Naive thymus-derived CD8-positive, alpha-beta T cell (primary cell): ENCODE data around the gene AFP. TPM values are rescaled to one million over a fixed set of nuclear protein-coding genes. Genes with fewer than 3 reads are reported as not detected.
"Not testable (repeated sequence)": the region's sequence is repeated elsewhere in the genome, so short reads cannot be mapped to it uniquely, and the experiment has no call there.

Experiments
- ATAC-seq, 2 donors: fragments of 150-1000 bp; cut with Tn5 transposase in 1 of 2; sonication (Bioruptor Pico), chemical (Tn5 transposase) in 1 of 2; 1 replicate in 1 of 2; 2 replicates in 1 of 2; pipeline ENCODE4 v1.10.0; 2021; ENCODE audit warnings: mild to moderate bottlenecking in 2 of 2, moderate library complexity in 2 of 2
- POLR2A ChIA-PET: fragments of 350-600 bp; sonication (Branson Sonifier 250); formaldehyde crosslinking; loops from one replicate; lab custom pipeline; 2021; ENCODE audit warnings: antibody characterized with exemption; lab: Charles Lee
- DNase-seq, 10 donors: peaks; one replicate each; pipeline versions ENCODE4 v3.0.0 to v3.0.0-alpha.2; 2020 to 2022
- H3K27ac Mint-ChIP-seq, 10 donors: one replicate each; pipeline ENCODE4 v1.8.0; 2020 to 2022; ENCODE audit warnings: mild to moderate bottlenecking in 10 of 10, mixed read lengths in 10 of 10, moderate library complexity in 4 of 10, inconsistent platforms in 1 of 10
- H3K27me3 Mint-ChIP-seq, 5 donors: one replicate each; pipeline ENCODE4 v1.8.0; 2021 to 2022; ENCODE audit warnings: mixed read lengths in 5 of 5
- H3K36me3 Mint-ChIP-seq, 3 donors: one replicate each; pipeline ENCODE4 v1.8.0; 2020 to 2022; ENCODE audit warnings: mixed read lengths in 3 of 3, mild to moderate bottlenecking in 2 of 3, inconsistent platforms in 1 of 3
- H3K4me1 Mint-ChIP-seq, 4 donors: one replicate each; pipeline ENCODE4 v1.8.0; 2021 to 2022; ENCODE audit warnings: mixed read lengths in 4 of 4
- H3K4me3 Mint-ChIP-seq, 10 donors: one replicate each; pipeline ENCODE4 v1.8.0; 2020 to 2022; ENCODE audit warnings: mild to moderate bottlenecking in 10 of 10, mixed read lengths in 10 of 10, moderate library complexity in 6 of 10, inconsistent platforms in 1 of 10
- H3K9me3 Mint-ChIP-seq, 9 donors: one replicate each; pipeline ENCODE4 v1.8.0; 2020 to 2022; ENCODE audit warnings: mixed read lengths in 9 of 9, mild to moderate bottlenecking in 3 of 9, inconsistent platforms in 1 of 9, moderate library complexity in 1 of 9
- polyA plus RNA-seq, 3 donors: library from polyadenylated mRNA; unstranded; fragments of 300-500 nt; fragmentation: Illumina TruSeq; gene quantifications; one replicate each; pipeline ENCODE4 v1.2.3, GENCODE V29; 2021
- total RNA-seq, 8 experiments: library from RNA in 2 of 8; stranded (reverse) in 2 of 8; gene quantifications; one replicate each; pipeline ENCODE4 v1.2.3 and lab custom pipeline; 2021 to 2026

Gene AFP
- not detected for total RNA-seq
- polyA plus RNA-seq: not detected
- total RNA-seq (lab: John Stamatoyannopoulos, UW): 0 reads per million in 6 experiments

DNA sequence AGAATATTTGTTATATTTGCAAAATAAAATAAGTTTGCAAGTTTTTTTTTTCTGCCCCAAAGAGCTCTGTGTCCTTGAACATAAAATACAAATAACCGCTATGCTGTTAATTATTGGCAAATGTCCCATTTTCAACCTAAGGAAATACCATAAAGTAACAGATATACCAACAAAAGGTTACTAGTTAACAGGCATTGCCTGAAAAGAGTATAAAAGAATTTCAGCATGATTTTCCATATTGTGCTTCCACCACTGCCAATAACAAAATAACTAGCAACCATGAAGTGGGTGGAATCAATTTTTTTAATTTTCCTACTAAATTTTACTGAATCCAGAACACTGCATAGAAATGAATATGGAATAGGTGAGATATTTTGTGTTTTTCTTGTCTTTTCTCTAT is at the start of gene AFP:
TSS of gene AFP (plus strand) at position 238 of the 400 bp plus-strand sequence. CDS start at position 280, 42 bp downstream.
- no peaks in the 10 kb centered on the region for H3K9me3 Mint-ChIP-seq
- peaks cover 1 to 9% (median 3%) of the 10 kb centered on the region in 5 donors for H3K27me3 Mint-ChIP-seq
- DNase-seq (no peak), ATAC-seq (no peak)
- no peaks in the 10 kb centered on the region for H3K36me3 Mint-ChIP-seq
- H3K4me1 Mint-ChIP-seq: no peaks in the 10 kb centered on the region
- no peak within 1 kb of the TSS for H3K4me3 Mint-ChIP-seq
- H3K27ac Mint-ChIP-seq: no peak within 1 kb of the TSS
- POLR2A ChIA-PET: no interaction called here

DNA sequence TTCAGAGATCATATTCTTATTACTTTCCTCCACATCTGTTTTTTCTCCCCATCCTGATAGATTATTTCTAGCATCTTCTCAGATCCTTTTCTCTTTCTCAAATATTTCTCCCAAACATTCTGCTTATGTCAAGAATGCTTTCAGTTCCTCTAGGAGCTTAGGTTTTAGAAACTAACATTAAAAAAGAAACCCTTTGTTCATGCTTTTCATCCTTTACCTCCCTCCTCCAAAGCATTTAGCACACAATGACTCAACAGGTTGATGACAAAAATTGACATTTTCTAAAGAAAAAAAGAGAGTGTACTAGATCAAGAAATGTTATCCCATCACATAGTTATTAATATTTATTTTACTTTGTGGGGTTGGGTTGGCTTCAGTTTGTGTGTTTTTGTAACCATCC is 48.5 kb upstream of the AFP start:
- POLR2A ChIA-PET: no interaction called here
- H3K4me1 Mint-ChIP-seq: no peaks in the 10 kb centered on the region
- peaks cover 0 to 13% (median 0%) of the 10 kb centered on the region in 5 donors for H3K27me3 Mint-ChIP-seq
- no peak for ATAC-seq
- peaks cover 0 to 10% (median 1%) of the 10 kb centered on the region in 3 donors for H3K36me3 Mint-ChIP-seq
- H3K4me3 Mint-ChIP-seq: no peak overlapping the region
- no peak for DNase-seq
- no peak overlapping the region for H3K27ac Mint-ChIP-seq
- peaks cover 0 to 19% (median 5%) of the 10 kb centered on the region in 9 donors for H3K9me3 Mint-ChIP-seq

GRCh38 chr4:73388887-73389286 is 47.1 kb upstream of the AFP start:
- POLR2A ChIA-PET: no interaction called here
- peaks cover 0 to 10% (median 1%) of the 10 kb centered on the region in 3 donors for H3K36me3 Mint-ChIP-seq
- peaks cover 0 to 19% (median 5%) of the 10 kb centered on the region in 9 donors for H3K9me3 Mint-ChIP-seq
- H3K4me1 Mint-ChIP-seq: no peaks in the 10 kb centered on the region
- DNase-seq (no peak), ATAC-seq (no peak)
- H3K27ac Mint-ChIP-seq: no peak overlapping the region
- H3K4me3 Mint-ChIP-seq: no peak overlapping the region
- H3K27me3 Mint-ChIP-seq: peaks cover 0 to 13% (median 0%) of the 10 kb centered on the region in 5 donors

- H3K4me3 Mint-ChIP-seq, POLR2A ChIA-PET, DNase-seq, H3K4me1 Mint-ChIP-seq, ATAC-seq, H3K27ac Mint-ChIP-seq: not testable (repeated sequence)
- Mint-ChIP-seq H3K9me3 (peaks cover 0 to 19% (median 5%) of the 10 kb centered on the region in 9 donors), H3K36me3 (peaks cover 0 to 10% (median 1%) of the 10 kb centered on the region in 3 donors), H3K27me3 (peaks cover 0 to 13% (median under 1%) of the 10 kb centered on the region in 5 donors)
Measured at GRCh38 chr4:73389663-73390062, 46.4 kb upstream of the AFP start.

DNA sequence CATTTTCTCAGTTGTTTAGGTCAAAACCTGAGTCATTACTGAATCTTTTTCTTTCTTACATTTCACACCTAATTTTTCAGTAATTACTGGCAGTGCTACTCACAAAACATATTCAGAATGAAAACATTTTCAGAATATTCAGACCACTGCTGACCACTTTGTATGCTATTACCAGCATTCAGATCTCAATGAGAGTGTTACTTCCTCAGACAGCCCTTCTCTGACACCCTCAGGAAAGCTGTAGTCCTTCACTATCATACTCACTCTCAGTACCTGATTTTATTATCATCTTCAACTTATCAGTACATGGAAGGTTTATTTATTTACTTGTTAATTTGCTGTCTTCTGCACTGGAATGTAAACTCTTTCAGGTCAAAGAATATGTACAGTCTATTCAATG is 44.2 kb upstream of the AFP start:
- H3K4me3 Mint-ChIP-seq: no peak overlapping the region
- ATAC-seq (no peak), DNase-seq (no peak)
- H3K4me1 Mint-ChIP-seq: no peaks in the 10 kb centered on the region
- H3K9me3 Mint-ChIP-seq: peaks cover 0 to 9% (median 2%) of the 10 kb centered on the region in 9 donors
- peaks cover 0 to 13% (median 2%) of the 10 kb centered on the region in 5 donors for H3K27me3 Mint-ChIP-seq
- POLR2A ChIA-PET: no interaction called here
- H3K36me3 Mint-ChIP-seq: peaks cover 0 to 5% (median 1%) of the 10 kb centered on the region in 3 donors
- H3K27ac Mint-ChIP-seq: no peak overlapping the region

GRCh38 chr4:73392936-73393335 is 43.1 kb upstream of the AFP start:
- ATAC-seq (no peak), DNase-seq (no peak)
- Mint-ChIP-seq H3K4me1 (no peaks in the 10 kb centered on the region), H3K27ac (no peak overlapping the region), H3K4me3 (no peak overlapping the region), H3K36me3 (peaks cover 0 to 1% (median 0%) of the 10 kb centered on the region in 3 donors), H3K27me3 (peaks cover 0 to 12% (median 3%) of the 10 kb centered on the region in 5 donors), H3K9me3 (peaks cover 0 to 9% (median 0%) of the 10 kb centered on the region in 9 donors)
- POLR2A ChIA-PET: no interaction called here

- Mint-ChIP-seq H3K27ac (no peak overlapping the region), H3K9me3 (no peaks in the 10 kb centered on the region), H3K36me3 (no peaks in the 10 kb centered on the region), H3K4me3 (no peak overlapping the region), H3K27me3 (peaks cover 0 to 7% (median 5%) of the 10 kb centered on the region in 5 donors), H3K4me1 (no peaks in the 10 kb centered on the region)
- no peak for ATAC-seq
- POLR2A ChIA-PET: no interaction called here
- no peak for DNase-seq
Measured at GRCh38 chr4:73396304-73396703, 39.7 kb upstream of the AFP start.

GRCh38 chr4:73396993-73397972 is 38.7 kb upstream of the AFP start:
- H3K27ac Mint-ChIP-seq: no peak overlapping the region
- POLR2A ChIA-PET: no interaction called here
- no peaks in the 10 kb centered on the region for H3K4me1 Mint-ChIP-seq
- no peak overlapping the region for H3K4me3 Mint-ChIP-seq
- no peaks in the 10 kb centered on the region for H3K36me3 Mint-ChIP-seq
- peaks cover 0 to 7% (median 3%) of the 10 kb centered on the region in 5 donors for H3K27me3 Mint-ChIP-seq
- no peak for ATAC-seq
- H3K9me3 Mint-ChIP-seq: no peaks in the 10 kb centered on the region
- no peak for DNase-seq

- no peak for DNase-seq
- Mint-ChIP-seq H3K36me3 (no peaks in the 10 kb centered on the region), H3K9me3 (no peaks in the 10 kb centered on the region), H3K27me3 (peaks cover 0 to 7% (median 3%) of the 10 kb centered on the region in 5 donors), H3K4me3 (no peak overlapping the region), H3K27ac (no peak overlapping the region), H3K4me1 (no peaks in the 10 kb centered on the region)
- no peak for ATAC-seq
- POLR2A ChIA-PET: no interaction called here
Measured at GRCh38 chr4:73401412-73401811, 34.6 kb upstream of the AFP start.

DNA sequence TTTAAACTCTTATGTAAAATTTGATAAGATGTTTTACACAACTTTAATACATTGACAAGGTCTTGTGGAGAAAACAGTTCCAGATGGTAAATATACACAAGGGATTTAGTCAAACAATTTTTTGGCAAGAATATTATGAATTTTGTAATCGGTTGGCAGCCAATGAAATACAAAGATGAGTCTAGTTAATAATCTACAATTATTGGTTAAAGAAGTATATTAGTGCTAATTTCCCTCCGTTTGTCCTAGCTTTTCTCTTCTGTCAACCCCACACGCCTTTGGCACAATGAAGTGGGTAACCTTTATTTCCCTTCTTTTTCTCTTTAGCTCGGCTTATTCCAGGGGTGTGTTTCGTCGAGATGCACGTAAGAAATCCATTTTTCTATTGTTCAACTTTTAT is 32.0 kb upstream of the AFP start, which contains the start of gene ALB:
TSS of gene ALB (plus strand) at position 246 of the 400 bp plus-strand sequence. CDS start at position 287, 41 bp downstream.
- no peaks in the 10 kb centered on the region for H3K27me3 Mint-ChIP-seq
- no peak within 1 kb of the TSS for H3K27ac Mint-ChIP-seq
- ATAC-seq (no peak), DNase-seq (no peak)
- H3K36me3 Mint-ChIP-seq: no peaks in the 10 kb centered on the region
- no peaks in the 10 kb centered on the region for H3K9me3 Mint-ChIP-seq
- H3K4me1 Mint-ChIP-seq: no peaks in the 10 kb centered on the region
- POLR2A ChIA-PET: no interaction called here
- H3K4me3 Mint-ChIP-seq: no peak within 1 kb of the TSS

DNA sequence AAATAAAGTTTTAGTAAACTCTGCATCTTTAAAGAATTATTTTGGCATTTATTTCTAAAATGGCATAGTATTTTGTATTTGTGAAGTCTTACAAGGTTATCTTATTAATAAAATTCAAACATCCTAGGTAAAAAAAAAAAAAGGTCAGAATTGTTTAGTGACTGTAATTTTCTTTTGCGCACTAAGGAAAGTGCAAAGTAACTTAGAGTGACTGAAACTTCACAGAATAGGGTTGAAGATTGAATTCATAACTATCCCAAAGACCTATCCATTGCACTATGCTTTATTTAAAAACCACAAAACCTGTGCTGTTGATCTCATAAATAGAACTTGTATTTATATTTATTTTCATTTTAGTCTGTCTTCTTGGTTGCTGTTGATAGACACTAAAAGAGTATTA is 31.6 kb upstream of the AFP start:
- ATAC-seq (no peak), DNase-seq (no peak)
- H3K27me3 Mint-ChIP-seq: no peaks in the 10 kb centered on the region
- no peak overlapping the region for H3K27ac Mint-ChIP-seq
- H3K4me3 Mint-ChIP-seq: no peak overlapping the region
- POLR2A ChIA-PET: no interaction called here
- peaks cover 0 to 2% (median 0%) of the 10 kb centered on the region in 3 donors for H3K36me3 Mint-ChIP-seq
- no peaks in the 10 kb centered on the region for H3K9me3 Mint-ChIP-seq
- no peaks in the 10 kb centered on the region for H3K4me1 Mint-ChIP-seq

GRCh38 chr4:73405138-73405537 is 30.9 kb upstream of the AFP start:
- H3K27me3 Mint-ChIP-seq: no peaks in the 10 kb centered on the region
- POLR2A ChIA-PET: no interaction called here
- H3K27ac Mint-ChIP-seq: no peak overlapping the region
- peaks cover 0 to 4% (median 0%) of the 10 kb centered on the region in 3 donors for H3K36me3 Mint-ChIP-seq
- no peaks in the 10 kb centered on the region for H3K9me3 Mint-ChIP-seq
- H3K4me3 Mint-ChIP-seq: no peak overlapping the region
- H3K4me1 Mint-ChIP-seq: no peaks in the 10 kb centered on the region
- ATAC-seq (no peak), DNase-seq (no peak)

GRCh38 chr4:73406548-73406875 is 29.5 kb upstream of the AFP start:
- Mint-ChIP-seq H3K4me3 (no peak overlapping the region), H3K9me3 (no peaks in the 10 kb centered on the region), H3K27me3 (no peaks in the 10 kb centered on the region), H3K4me1 (no peaks in the 10 kb centered on the region), H3K36me3 (peaks cover 0 to 4% (median 0%) of the 10 kb centered on the region in 3 donors), H3K27ac (no peak overlapping the region)
- POLR2A ChIA-PET: no interaction called here
- no peak for ATAC-seq
- no peak for DNase-seq
